NT2/D1 (cell line): ENCODE data around the gene TNFAIP8.

Experiments used
- YY1 ChIP-seq: IDR thresholded peaks from 2 replicates; pipeline ENCODE4 v1.6.1; 2011; ENCODE audit not compliant: insufficient read length, insufficient read depth
- ZNF274 ChIP-seq: IDR thresholded peaks from 2 replicates; pipeline ENCODE4 v1.6.1; 2011; ENCODE audit warnings: mild to moderate bottlenecking, low read depth, low read length

GRCh38 chr5:119313197-119313596, 42.6 kb upstream of the TNFAIP8 start:
- TF ChIP-seq ZNF274 (no peak), YY1 (no peak)
